Gastroesophageal sphincter (tissue), 4 donors: Measurements from ENCODE around the gene MXRA5. TPM values are rescaled to one million over a fixed set of nuclear protein-coding genes. Genes with fewer than 3 reads are reported as not detected.
"Not testable (repeated sequence)": the region's sequence is repeated elsewhere in the genome, so short reads cannot be mapped to it uniquely, and the experiment has no call there.

Source experiments
- ATAC-seq: fragments of 150-250 bp; one replicate; pipeline ENCODE4 v1.9.1; 2016; ENCODE audit warnings: mild to moderate bottlenecking, moderate library complexity
- H3K27ac ChIP-seq, 4 donors: fragments of 200-600 bp; sonication (generic) in 3 of 4; 1 replicate in 3 of 4; 2 replicates in 1 of 4; pipeline ENCODE4 v1.5.1; 2016 to 2019
- H3K27me3 ChIP-seq: fragments of 200-600 bp; sonication (generic); one replicate; pipeline ENCODE4 v1.5.1; 2019
- H3K36me3 ChIP-seq, 2 donors: fragments of 200-600 bp; sonication (generic); one replicate each; pipeline ENCODE4 v1.5.1; 2019; ENCODE audit warnings: control low read depth in 1 of 2
- H3K4me1 ChIP-seq, 3 donors: fragments of 200-600 bp; sonication (generic); 1 replicate in 2 of 3; 2 replicates in 1 of 3; pipeline ENCODE4 v1.5.1; 2016 to 2019; ENCODE audit warnings: control low read depth in 2 of 3
- H3K4me3 ChIP-seq, 2 donors: fragments of 200-600 bp; sonication (generic); one replicate each; pipeline ENCODE4 v1.5.1; 2019; ENCODE audit warnings: mild to moderate bottlenecking in 1 of 2, moderate library complexity in 1 of 2
- H3K9me3 ChIP-seq, 3 donors: fragments of 200-600 bp; sonication (generic); one replicate each; pipeline ENCODE4 v1.5.1; 2017 to 2019; ENCODE audit warnings: control low read depth in 2 of 3
- CTCF ChIP-seq, 4 experiments: fragments of 200-600 bp in 2 of 4; fragments of 450-650 bp in 2 of 4; sonication (generic) in 1 of 4; IDR thresholded peaks; one replicate each; pipeline ENCODE4 v1.5.1; 2017 to 2019; ENCODE audit warnings: antibody characterized with exemption in 4 of 4, mild to moderate bottlenecking in 2 of 4, moderate library complexity in 2 of 4
- EP300 ChIP-seq: sonication (generic); formaldehyde crosslinking; IDR thresholded peaks from one replicate; pipeline ENCODE4 v1.6.1; 2017; ENCODE audit warnings: antibody characterized with exemption, mild to moderate bottlenecking
- POLR2A ChIP-seq, 2 donors: fragments of 450-650 bp; IDR thresholded peaks; one replicate each; pipeline ENCODE4 v1.6.1; 2017; ENCODE audit warnings: antibody characterized with exemption in 2 of 2, mild to moderate bottlenecking in 2 of 2, moderate library complexity in 1 of 2
- POLR2AphosphoS5 ChIP-seq: sonication (generic); formaldehyde crosslinking; IDR thresholded peaks from one replicate; pipeline ENCODE4 v1.6.1; 2017; ENCODE audit warnings: antibody characterized with exemption
- whole genome bisulfite sequencing, 2 donors: methylation state at CpG; one replicate each; pipeline ENCODE4 v1.1.5; 2018; ENCODE audit warnings: low coverage in 1 of 2; 5-methylcytosine and 5-hydroxymethylcytosine counted together
- total RNA-seq, 4 donors: library from RNA; depleted of rRNA; stranded (reverse); fragments of >200 nt; gene quantifications; one replicate each; pipeline ENCODE4 v1.1.0, GENCODE V29; 2016

MXRA5 gene
- total RNA-seq, 4 donors from 2014 or later, result 0.62 to 3.9 (median 2.3) TPM

- H3K4me1 ChIP-seq, result no peaks in the 10 kb centered on the region
- ATAC-seq, result no peak
- H3K4me3 ChIP-seq, result no peak overlapping the region
- no peaks in the 10 kb centered on the region for H3K36me3 ChIP-seq
- no peaks in the 10 kb centered on the region for H3K9me3 ChIP-seq
- TF ChIP-seq CTCF (IDR thresholded peaks at IDR 0.05) (no peak), POLR2A (IDR thresholded peaks at IDR 0.05) (no peak), EP300 (no peak), POLR2AphosphoS5 (no peak)
- 76 to 82% methylated on average over 2 of the region's 3 CpGs for WGBS, 2 donors
- H3K27ac ChIP-seq, result no peak overlapping the region
- no peaks in the 10 kb centered on the region for H3K27me3 ChIP-seq
Observed at GRCh38 chrX:3384327-3384726, 37.9 kb upstream of the MXRA5 start.

GRCh38 chrX:3380603-3381002 is 34.2 kb upstream of the MXRA5 start:
- ATAC-seq, result no peak
- TF ChIP-seq POLR2AphosphoS5, result no peak
- 50 to 58% methylated on average over 1 to 3 of the region's 3 CpGs for WGBS, 2 donors

GRCh38 chrX:3379111-3379510 is 32.7 kb upstream of the MXRA5 start:
- H3K27ac ChIP-seq, result no peak overlapping the region
- no peaks in the 10 kb centered on the region for H3K36me3 ChIP-seq
- H3K27me3 ChIP-seq, result no peaks in the 10 kb centered on the region
- TF ChIP-seq POLR2A (IDR thresholded peaks at IDR 0.05) (no peak), CTCF (IDR thresholded peaks at IDR 0.05) (no peak), POLR2AphosphoS5 (no peak), EP300 (no peak)
- no peak for ATAC-seq
- H3K9me3 ChIP-seq, result no peaks in the 10 kb centered on the region
- H3K4me3 ChIP-seq, result no peak overlapping the region
- no peaks in the 10 kb centered on the region for H3K4me1 ChIP-seq
- 40 to 59% methylated on average over 1 to 4 of the region's 4 CpGs for WGBS, 2 donors

More at GRCh38 chrX:3380603-3381002, 34.2 kb upstream of the MXRA5 start:
- Histone ChIP-seq H3K4me3 (no peak overlapping the region), H3K4me1 (no peaks in the 10 kb centered on the region), H3K27ac (no peak overlapping the region), H3K27me3 (no peaks in the 10 kb centered on the region), H3K36me3 (no peaks in the 10 kb centered on the region), H3K9me3 (no peaks in the 10 kb centered on the region)

GRCh38 chrX:3378156-3378555 is 31.7 kb upstream of the MXRA5 start:
- TF ChIP-seq CTCF (IDR thresholded peaks at IDR 0.05) (no peak), POLR2AphosphoS5 (no peak), POLR2A (IDR thresholded peaks at IDR 0.05) (no peak), EP300 (no peak)
- Histone ChIP-seq H3K4me3 (no peak overlapping the region), H3K9me3 (no peaks in the 10 kb centered on the region), H3K4me1 (no peaks in the 10 kb centered on the region), H3K27ac (no peak overlapping the region), H3K27me3 (no peaks in the 10 kb centered on the region), H3K36me3 (no peaks in the 10 kb centered on the region)
- WGBS, 2 donors, result 15 to 48% methylated on average over 2 to 3 of the region's 4 CpGs
- ATAC-seq, result no peak

GRCh38 chrX:3377560-3377959 is 31.1 kb upstream of the MXRA5 start:
- no peaks in the 10 kb centered on the region for H3K4me1 ChIP-seq
- WGBS, 2 donors, result 77 to 78% methylated on average over 11 to 13 of the region's 13 CpGs
- H3K9me3 ChIP-seq, result no peaks in the 10 kb centered on the region
- no peak overlapping the region for H3K27ac ChIP-seq
- no peak for TF ChIP-seq CTCF (IDR thresholded peaks at IDR 0.05)
- no peak for TF ChIP-seq POLR2A (IDR thresholded peaks at IDR 0.05)
- TF ChIP-seq EP300, result no peak
- TF ChIP-seq POLR2AphosphoS5, result no peak
- no peaks in the 10 kb centered on the region for H3K27me3 ChIP-seq
- no peak for ATAC-seq
- H3K36me3 ChIP-seq, result no peaks in the 10 kb centered on the region
- no peak overlapping the region for H3K4me3 ChIP-seq

GRCh38 chrX:3375878-3376508 is 29.5 kb upstream of the MXRA5 start:
- H3K9me3 ChIP-seq, H3K4me3 ChIP-seq, H3K27me3 ChIP-seq, H3K4me1 ChIP-seq, H3K27ac ChIP-seq, ATAC-seq, H3K36me3 ChIP-seq: not testable (repeated sequence)
- 60 to 83% methylated on average over 1 of the region's 2 CpGs for WGBS, 2 donors
